A549 (cell line): ENCODE data around the gene TMEM30A. TPM values are rescaled to one million over a fixed set of nuclear protein-coding genes. Genes with fewer than 3 reads are reported as not detected.

Source experiments
- ATAC-seq, 2 experiments: fragments of 200-7000 bp in 1 of 2; fragments of >200 bp in 1 of 2; cut with Nextera tagmentation in 1 of 2; cut with Tn5 transposase in 1 of 2; 3 replicates each; pipeline versions ENCODE4 v1.8.0 to v1.9.1; 2018 to 2020; ENCODE audit warnings: mild to moderate bottlenecking in 1 of 2, moderate library complexity in 1 of 2
- CTCF ChIA-PET: fragments of 300-600 bp; sonication (Branson Sonifier 250); formaldehyde crosslinking; extraction: SDS; loops from one replicate; lab custom pipeline; 2021; ENCODE audit warnings: antibody characterized with exemption, inconsistent platforms; lab: Yijun Ruan, JAX
- POLR2A ChIA-PET: fragments of 350-600 bp; formaldehyde crosslinking; extraction: SDS; loops from one replicate; lab custom pipeline; 2021; ENCODE audit warnings: antibody characterized with exemption, inconsistent platforms; lab: Yijun Ruan, JAX
- DNase-seq, 2 experiments: peaks; one replicate each; pipeline versions ENCODE4 v3.0.0 to v3.0.0-alpha.2; 2011 to 2016; ENCODE audit warnings: low read depth in 1 of 2, low spot score in 1 of 2
- FAIRE-seq: peaks from 2 replicates; lab custom pipeline; 2011; peaks lifted over from hg19 to GRCh38; lab: Jason Lieb, UNC
- H3K27ac ChIP-seq, 2 experiments: fragments of >200 bp; sonication (Bioruptor Twin); formaldehyde crosslinking; 3 replicates each; pipeline ENCODE4 v1.5.1; 2016 to 2017
- H3K4me1 ChIP-seq: fragments of >200 bp; sonication (Bioruptor Twin); formaldehyde crosslinking; 3 replicates; pipeline ENCODE4 v1.6.1; 2016
- H3K4me2 ChIP-seq: fragments of >200 bp; sonication (Bioruptor Twin); formaldehyde crosslinking; 3 replicates; pipeline ENCODE4 v1.6.1; 2016
- H3K4me3 ChIP-seq: fragments of >200 bp; sonication (Bioruptor Twin); formaldehyde crosslinking; 3 replicates; pipeline ENCODE4 v1.5.1; 2016
- H3K9me3 ChIP-seq: fragments of >200 bp; sonication (Bioruptor Twin); formaldehyde crosslinking; 3 replicates; pipeline ENCODE4 v1.6.1; 2016
- CBX2 ChIP-seq: fragments of 200-600 bp; sonication (generic); IDR thresholded peaks from 2 replicates; pipeline ENCODE4 v1.6.1; 2016; ENCODE audit warnings: low read depth, mild to moderate bottlenecking, borderline replicate concordance
- CHD2 ChIP-seq: fragments of 150-350 bp; IDR thresholded peaks from 2 replicates; pipeline ENCODE4 v1.6.1; 2014; ENCODE audit warnings: low read length; ENCODE audit not compliant: partially characterized antibody
- CHD4 ChIP-seq: fragments of 200-600 bp; sonication (generic); IDR thresholded peaks from 2 replicates; pipeline ENCODE4 v1.6.1; 2016; ENCODE audit warnings: antibody characterized with exemption, mild to moderate bottlenecking, borderline replicate concordance
- EP300 ChIP-seq, 2 experiments: fragments of >200 bp; sonication (Bioruptor Twin); formaldehyde crosslinking; IDR thresholded peaks; 2 replicates in 1 of 2; 3 replicates in 1 of 2; pipeline ENCODE4 v1.6.1; 2016 to 2017
- ESRRA ChIP-seq: fragments of 150-350 bp; IDR thresholded peaks from 2 replicates; pipeline ENCODE4 v1.6.1; 2014; ENCODE audit warnings: mild to moderate bottlenecking, low read length, borderline replicate concordance
- GATA3 ChIP-seq: IDR thresholded peaks from 2 replicates; pipeline ENCODE4 v1.6.1; 2012; ENCODE audit warnings: borderline replicate concordance
- HEYL ChIP-seq: fragments of 250-450 bp; sonication (Bioruptor Pico); IDR thresholded peaks from 2 replicates; pipeline ENCODE4 v1.8.0; 2021; ENCODE audit warnings: mild to moderate bottlenecking, moderate library complexity
- HOXB5 ChIP-seq: fragments of 250-450 bp; sonication (Bioruptor Pico); IDR thresholded peaks from 2 replicates; pipeline ENCODE4 v1.5.0; 2020; ENCODE audit warnings: mild to moderate bottlenecking, moderate library complexity
- JUNB ChIP-seq: fragments of >200 bp; sonication (Bioruptor Twin); formaldehyde crosslinking; IDR thresholded peaks from 2 replicates; pipeline ENCODE4 v1.6.1; 2016
- KDM5A ChIP-seq: fragments of 200-600 bp; sonication (generic); IDR thresholded peaks from 2 replicates; pipeline ENCODE4 v1.6.1; 2016; ENCODE audit warnings: antibody characterized with exemption, mild to moderate bottlenecking
- MAZ ChIP-seq: fragments of 150-350 bp; IDR thresholded peaks from 2 replicates; pipeline ENCODE4 v1.6.1; 2014; ENCODE audit warnings: antibody characterized with exemption, low read depth, low read length, borderline replicate concordance
- PBX3 ChIP-seq: IDR thresholded peaks from 2 replicates; pipeline ENCODE4 v1.6.1; 2012
- POLR2A ChIP-seq: IDR thresholded peaks from 2 replicates; pipeline ENCODE4 v1.6.1; 2012; ENCODE audit warnings: mild to moderate bottlenecking, low read length
- POLR2AphosphoS2 ChIP-seq: conservative IDR thresholded peaks from 2 replicates; pipeline ENCODE4 v1.6.1; 2012; ENCODE audit warnings: low read length, improper control_type of control experiment, inconsistent platforms
- RAD21 ChIP-seq, 2 experiments: fragments of >200 bp in 1 of 2; sonication (Bioruptor Twin) in 1 of 2; formaldehyde crosslinking in 1 of 2; IDR thresholded peaks in 1 of 2; conservative IDR thresholded peaks in 1 of 2; 2 replicates in 1 of 2; 3 replicates in 1 of 2; pipeline ENCODE4 v1.6.1; 2012 to 2018; ENCODE audit warnings: inconsistent platforms in 1 of 2
- RFX5 ChIP-seq: fragments of 450-650 bp; IDR thresholded peaks from 2 replicates; pipeline ENCODE4 v1.7.1; 2014; ENCODE audit warnings: antibody characterized with exemption, mild to moderate bottlenecking, moderate library complexity
- TP53 ChIP-seq: fragments of 250-450 bp; sonication (Bioruptor Pico); IDR thresholded peaks from 2 replicates; pipeline ENCODE4 v1.5.0; 2021; ENCODE audit warnings: mild to moderate bottlenecking, moderate library complexity
- USF2 ChIP-seq: fragments of 450-650 bp; IDR thresholded peaks from 2 replicates; pipeline ENCODE4 v1.6.1; 2014; ENCODE audit warnings: antibody characterized with exemption
- ZSCAN20 ChIP-seq: fragments of 250-450 bp; sonication (Bioruptor Pico); IDR thresholded peaks from 2 replicates; pipeline ENCODE4 v1.8.0; 2022; ENCODE audit warnings: mild to moderate bottlenecking, moderate library complexity
- polyA plus RNA-seq, 4 experiments: library from polyadenylated mRNA; depleted of rRNA in 3 of 4; stranded (reverse); fragments of >200 nt; fragmentation: RNase III in 1 of 4; extraction: RNeasy Plus Mini Kit Qiagen cat#74134 plus additional on column Dnase treatment in 1 of 4; gene quantifications; 2 replicates in 3 of 4; 3 replicates in 1 of 4; pipeline ENCODE4 v1.2.3, GENCODE V29; 2011 to 2017
- TF ChIP-seq, protein P1 (sequence below): fragments of >200 bp; sonication (Bioruptor Twin); formaldehyde crosslinking; IDR thresholded peaks from 3 replicates; pipeline ENCODE4 v1.5.1; 2016
- TF ChIP-seq, protein P2 (sequence below): fragments of 200-600 bp; sonication (generic); IDR thresholded peaks from 2 replicates; pipeline ENCODE4 v1.6.1; 2016; ENCODE audit warnings: antibody characterized with exemption, mild to moderate bottlenecking, moderate library complexity

The TMEM30A gene
- polyA plus RNA-seq, 2 of the 4 experiments (the other 2 are of a cell fraction), result 65.1 to 75.5 TPM

DNA sequence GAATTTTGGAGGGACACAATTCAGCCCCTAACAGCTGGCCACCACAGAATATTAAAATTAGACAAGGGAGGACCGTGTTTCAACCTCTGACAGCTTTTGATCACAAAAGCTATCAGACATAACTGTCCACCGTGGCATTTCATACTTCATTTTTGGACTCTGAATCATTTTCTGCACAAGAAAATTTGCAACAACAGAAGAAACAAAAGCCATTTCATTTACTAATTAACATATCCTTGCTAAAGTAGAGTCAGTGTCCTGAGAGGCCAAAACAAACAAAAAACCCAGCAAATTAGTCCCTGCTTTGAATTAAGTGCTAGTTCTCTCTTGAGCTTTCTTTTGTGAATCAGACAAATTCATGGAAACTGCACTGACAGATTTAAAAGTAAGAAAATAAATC is 61.2 kb downstream of the TMEM30A start (continued):
- no peak for TF ChIP-seq PBX3
- no peak for TF ChIP-seq POLR2A
- TF ChIP-seq MAZ, result no peak
- TF ChIP-seq, protein P1, sequence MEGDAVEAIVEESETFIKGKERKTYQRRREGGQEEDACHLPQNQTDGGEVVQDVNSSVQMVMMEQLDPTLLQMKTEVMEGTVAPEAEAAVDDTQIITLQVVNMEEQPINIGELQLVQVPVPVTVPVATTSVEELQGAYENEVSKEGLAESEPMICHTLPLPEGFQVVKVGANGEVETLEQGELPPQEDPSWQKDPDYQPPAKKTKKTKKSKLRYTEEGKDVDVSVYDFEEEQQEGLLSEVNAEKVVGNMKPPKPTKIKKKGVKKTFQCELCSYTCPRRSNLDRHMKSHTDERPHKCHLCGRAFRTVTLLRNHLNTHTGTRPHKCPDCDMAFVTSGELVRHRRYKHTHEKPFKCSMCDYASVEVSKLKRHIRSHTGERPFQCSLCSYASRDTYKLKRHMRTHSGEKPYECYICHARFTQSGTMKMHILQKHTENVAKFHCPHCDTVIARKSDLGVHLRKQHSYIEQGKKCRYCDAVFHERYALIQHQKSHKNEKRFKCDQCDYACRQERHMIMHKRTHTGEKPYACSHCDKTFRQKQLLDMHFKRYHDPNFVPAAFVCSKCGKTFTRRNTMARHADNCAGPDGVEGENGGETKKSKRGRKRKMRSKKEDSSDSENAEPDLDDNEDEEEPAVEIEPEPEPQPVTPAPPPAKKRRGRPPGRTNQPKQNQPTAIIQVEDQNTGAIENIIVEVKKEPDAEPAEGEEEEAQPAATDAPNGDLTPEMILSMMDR, result no peak
- no peak for TF ChIP-seq HOXB5 (CRISPR knock-in tag)

DNA sequence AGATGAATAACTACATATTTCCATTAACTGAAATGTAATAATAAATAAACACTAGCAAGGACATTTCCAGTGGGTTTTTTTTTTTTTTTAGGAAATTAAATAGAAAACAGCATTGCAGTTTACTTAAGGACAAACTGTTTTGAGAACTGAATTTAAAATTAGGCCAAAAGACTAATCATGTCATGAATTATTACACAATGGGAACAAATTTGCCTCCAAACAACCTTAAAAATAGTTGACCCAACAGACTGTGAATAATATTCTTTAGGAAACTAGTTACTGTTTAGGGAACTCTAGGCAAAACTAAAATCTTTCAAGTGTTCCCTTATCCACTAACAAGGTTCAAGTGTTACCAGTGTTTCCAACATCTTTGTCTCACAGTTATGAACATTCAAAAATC is 62.3 kb downstream of the TMEM30A start:
- H3K4me3 ChIP-seq, result no peak overlapping the region
- 0 out of 3 replicates have a peak, but pooled peaks cover 2% of the 10 kb centered on the region for H3K4me1 ChIP-seq
- DNase-seq (no peak), FAIRE-seq (no peak), ATAC-seq (no peak)
- H3K27ac ChIP-seq, result no peak overlapping the region
- ChIA-PET POLR2A (no interaction called here), CTCF (interaction anchor here (1.1 to 5.5 kb wide), 3 partner anchors 11 to 13 kb away, joined by 3 to 58 read pairs (median 5); no protein-coding TSS in a partner anchor)
- no peaks in the 10 kb centered on the region for H3K9me3 ChIP-seq
- no peak overlapping the region for H3K4me2 ChIP-seq
- no peak for TF ChIP-seq TP53
- TF ChIP-seq GATA3, result no peak
- TF ChIP-seq JUNB, result no peak
- TF ChIP-seq RAD21 (conservative IDR thresholded peaks at IDR 0.05 in 1 of 2, IDR thresholded peaks at IDR 0.05 in 1 of 2), result no peak
- no peak for TF ChIP-seq CHD2
- TF ChIP-seq POLR2AphosphoS2, result no peak
- TF ChIP-seq CHD4, result no peak
- TF ChIP-seq USF2, result no peak
- TF ChIP-seq, protein P2, sequence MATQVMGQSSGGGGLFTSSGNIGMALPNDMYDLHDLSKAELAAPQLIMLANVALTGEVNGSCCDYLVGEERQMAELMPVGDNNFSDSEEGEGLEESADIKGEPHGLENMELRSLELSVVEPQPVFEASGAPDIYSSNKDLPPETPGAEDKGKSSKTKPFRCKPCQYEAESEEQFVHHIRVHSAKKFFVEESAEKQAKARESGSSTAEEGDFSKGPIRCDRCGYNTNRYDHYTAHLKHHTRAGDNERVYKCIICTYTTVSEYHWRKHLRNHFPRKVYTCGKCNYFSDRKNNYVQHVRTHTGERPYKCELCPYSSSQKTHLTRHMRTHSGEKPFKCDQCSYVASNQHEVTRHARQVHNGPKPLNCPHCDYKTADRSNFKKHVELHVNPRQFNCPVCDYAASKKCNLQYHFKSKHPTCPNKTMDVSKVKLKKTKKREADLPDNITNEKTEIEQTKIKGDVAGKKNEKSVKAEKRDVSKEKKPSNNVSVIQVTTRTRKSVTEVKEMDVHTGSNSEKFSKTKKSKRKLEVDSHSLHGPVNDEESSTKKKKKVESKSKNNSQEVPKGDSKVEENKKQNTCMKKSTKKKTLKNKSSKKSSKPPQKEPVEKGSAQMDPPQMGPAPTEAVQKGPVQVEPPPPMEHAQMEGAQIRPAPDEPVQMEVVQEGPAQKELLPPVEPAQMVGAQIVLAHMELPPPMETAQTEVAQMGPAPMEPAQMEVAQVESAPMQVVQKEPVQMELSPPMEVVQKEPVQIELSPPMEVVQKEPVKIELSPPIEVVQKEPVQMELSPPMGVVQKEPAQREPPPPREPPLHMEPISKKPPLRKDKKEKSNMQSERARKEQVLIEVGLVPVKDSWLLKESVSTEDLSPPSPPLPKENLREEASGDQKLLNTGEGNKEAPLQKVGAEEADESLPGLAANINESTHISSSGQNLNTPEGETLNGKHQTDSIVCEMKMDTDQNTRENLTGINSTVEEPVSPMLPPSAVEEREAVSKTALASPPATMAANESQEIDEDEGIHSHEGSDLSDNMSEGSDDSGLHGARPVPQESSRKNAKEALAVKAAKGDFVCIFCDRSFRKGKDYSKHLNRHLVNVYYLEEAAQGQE, result no peak
- no peak for TF ChIP-seq POLR2A
- no peak for TF ChIP-seq RFX5
- TF ChIP-seq HEYL (CRISPR knock-in tag), result no peak
- TF ChIP-seq KDM5A, result no peak
- no peak for TF ChIP-seq CBX2
- TF ChIP-seq, protein P1, result no peak
- no peak for TF ChIP-seq ESRRA
- no peak for TF ChIP-seq EP300 (IDR thresholded peaks at IDR 0.05)
- no peak for TF ChIP-seq ZSCAN20 (CRISPR knock-in tag)
